Keratinocyte (primary cell): ENCODE results near the gene FANCC. TPM values are rescaled to one million over a fixed set of nuclear protein-coding genes. Genes with fewer than 3 reads are reported as not detected.

Source experiments
- DNase-seq: peaks from one replicate; pipeline ENCODE4 v3.0.0-alpha.2; 2011; ENCODE audit warnings: low read depth, missing footprints, low spot score
- FAIRE-seq: peaks from 2 replicates; lab custom pipeline; 2011; peaks lifted over from hg19 to GRCh38; lab: Jason Lieb, UNC
- H2AFZ ChIP-seq: 2 replicates; pipeline ENCODE4 v1.6.0; 2012; ENCODE audit warnings: low read length, control low read depth, inconsistent platforms; ENCODE audit not compliant: control insufficient read depth
- H3K27ac ChIP-seq: 2 replicates; pipeline ENCODE4 v1.5.1; 2011; ENCODE audit warnings: low read length; ENCODE audit not compliant: control insufficient read depth, insufficient read depth
- H3K27me3 ChIP-seq: 3 replicates; pipeline ENCODE4 v1.6.0; 2011; ENCODE audit warnings: low read length; ENCODE audit not compliant: control insufficient read depth, insufficient read depth; ENCODE audit errors: extremely low read depth
- H3K36me3 ChIP-seq, 2 experiments: 2 replicates in 1 of 2; 3 replicates in 1 of 2; pipeline ENCODE4 v1.5.1; 2011; ENCODE audit warnings: low read length in 2 of 2, mild to moderate bottlenecking in 1 of 2; ENCODE audit not compliant: control insufficient read depth in 2 of 2, insufficient read depth in 2 of 2; ENCODE audit errors: extremely low read depth in 1 of 2
- H3K4me1 ChIP-seq: 3 replicates; pipeline ENCODE4 v1.5.1; 2011; ENCODE audit warnings: low read length; ENCODE audit not compliant: control insufficient read depth, insufficient read depth; ENCODE audit errors: extremely low read depth
- H3K4me2 ChIP-seq: 3 replicates; pipeline ENCODE4 v1.6.0; 2011; ENCODE audit warnings: low read depth, low read length; ENCODE audit not compliant: control insufficient read depth, insufficient read depth; ENCODE audit errors: extremely low read depth
- H3K4me3 ChIP-seq, 3 experiments: fragments of 200-600 bp in 1 of 3; sonication (generic) in 1 of 3; 2 replicates in 2 of 3; 3 replicates in 1 of 3; pipeline ENCODE4 v1.5.1; 2011 to 2016; ENCODE audit warnings: low read length in 3 of 3, mild to moderate bottlenecking in 3 of 3, control low read depth in 2 of 3, inconsistent platforms in 1 of 3, low read depth in 1 of 3, mixed read lengths in 1 of 3, mixed run types in 1 of 3, moderate library complexity in 1 of 3; ENCODE audit not compliant: control insufficient read depth in 2 of 3, insufficient read depth in 2 of 3; ENCODE audit errors: extremely low read depth in 1 of 3
- H3K79me2 ChIP-seq: 2 replicates; pipeline ENCODE4 v1.6.0; 2012; ENCODE audit warnings: low read length; ENCODE audit not compliant: control insufficient read depth, insufficient read depth
- H3K9ac ChIP-seq: 3 replicates; pipeline ENCODE4 v1.6.0; 2011; ENCODE audit warnings: low read length; ENCODE audit not compliant: control insufficient read depth, insufficient read depth; ENCODE audit errors: extremely low read depth
- H3K9me1 ChIP-seq: 3 replicates; pipeline ENCODE4 v1.6.0; 2011; ENCODE audit warnings: low read length; ENCODE audit not compliant: control insufficient read depth, insufficient read depth; ENCODE audit errors: extremely low read depth
- H3K9me3 ChIP-seq: 2 replicates; pipeline ENCODE4 v1.5.1; 2012; ENCODE audit warnings: low read depth, low read length; ENCODE audit not compliant: control insufficient read depth
- H4K20me1 ChIP-seq: 3 replicates; pipeline ENCODE4 v1.6.0; 2011; ENCODE audit warnings: low read length; ENCODE audit not compliant: control insufficient read depth, insufficient read depth; ENCODE audit errors: extremely low read depth
- EZH2 ChIP-seq: IDR thresholded peaks from one replicate; pipeline ENCODE4 v1.6.1; 2012; ENCODE audit warnings: inconsistent platforms, mild to moderate bottlenecking, low read length, moderate library complexity
- dilution Hi-C: fragments of 300-500 bp; cut with MboI; formaldehyde crosslinking; loops from one replicate; pipeline ENCODE4 v1.7.0; 2020; ENCODE audit warnings: low sequenced_read_pairs; ENCODE audit not compliant: extremely low pct_ligation_motif_present
- polyA plus RNA-seq, 5 experiments: library from polyadenylated mRNA; depleted of rRNA in 3 of 5; stranded (reverse) in 3 of 5; stranded (forward) in 1 of 5; unstranded in 1 of 5; fragments of >200 nt; gene quantifications; 1 replicate in 1 of 5; 2 replicates in 3 of 5; 3 replicates in 1 of 5; pipeline versions ENCODE4 v1.2.1 to v1.2.3, GENCODE V29; 2011 to 2012; ENCODE audit warnings: missing spikeins in 2 of 5, low read depth in 1 of 5, low replicate concordance in 1 of 5
- TF ChIP-seq, protein P1 (sequence below), 3 experiments: IDR thresholded peaks in 1 of 3; conservative IDR thresholded peaks in 1 of 3; optimal IDR thresholded peaks in 1 of 3; 2 replicates in 2 of 3; 3 replicates in 1 of 3; pipeline versions ENCODE3 to v1.5.1; 2011; ENCODE audit warnings: low read length in 3 of 3, mild to moderate bottlenecking in 3 of 3, moderate library complexity in 2 of 3, control low read depth in 1 of 3, inconsistent platforms in 1 of 3; ENCODE audit not compliant: insufficient read depth in 2 of 3; ENCODE audit errors: extremely low read depth in 1 of 3

The FANCC gene
- polyA plus RNA-seq, 1 donor (not counting 4 experiments of a cell fraction or from before 2014, with no cell fraction given) = 8.3 TPM

GRCh38 chr9:95120781-95121370 lies 196.6 kb downstream of the FANCC start:
- Histone ChIP-seq H3K4me1 (peaks cover 21% of the 10 kb centered on the region), H3K36me3 (no peaks in the 10 kb centered on the region), H3K9me1 (no peaks in the 10 kb centered on the region), H2AFZ (no peak overlapping the region), H3K9me3 (no peaks in the 10 kb centered on the region), H3K27ac (no peak overlapping the region), H3K27me3 (no peaks in the 10 kb centered on the region), H3K9ac (no peak overlapping the region), H4K20me1 (no peaks in the 10 kb centered on the region), H3K4me2 (no peak overlapping the region), H3K79me2 (no peaks in the 10 kb centered on the region), H3K4me3 (no peak overlapping the region)
- dilution Hi-C loops = no loop called here
- TF ChIP-seq EZH2 = no peak
- TF ChIP-seq, protein P1, sequence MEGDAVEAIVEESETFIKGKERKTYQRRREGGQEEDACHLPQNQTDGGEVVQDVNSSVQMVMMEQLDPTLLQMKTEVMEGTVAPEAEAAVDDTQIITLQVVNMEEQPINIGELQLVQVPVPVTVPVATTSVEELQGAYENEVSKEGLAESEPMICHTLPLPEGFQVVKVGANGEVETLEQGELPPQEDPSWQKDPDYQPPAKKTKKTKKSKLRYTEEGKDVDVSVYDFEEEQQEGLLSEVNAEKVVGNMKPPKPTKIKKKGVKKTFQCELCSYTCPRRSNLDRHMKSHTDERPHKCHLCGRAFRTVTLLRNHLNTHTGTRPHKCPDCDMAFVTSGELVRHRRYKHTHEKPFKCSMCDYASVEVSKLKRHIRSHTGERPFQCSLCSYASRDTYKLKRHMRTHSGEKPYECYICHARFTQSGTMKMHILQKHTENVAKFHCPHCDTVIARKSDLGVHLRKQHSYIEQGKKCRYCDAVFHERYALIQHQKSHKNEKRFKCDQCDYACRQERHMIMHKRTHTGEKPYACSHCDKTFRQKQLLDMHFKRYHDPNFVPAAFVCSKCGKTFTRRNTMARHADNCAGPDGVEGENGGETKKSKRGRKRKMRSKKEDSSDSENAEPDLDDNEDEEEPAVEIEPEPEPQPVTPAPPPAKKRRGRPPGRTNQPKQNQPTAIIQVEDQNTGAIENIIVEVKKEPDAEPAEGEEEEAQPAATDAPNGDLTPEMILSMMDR (optimal IDR thresholded peaks at IDR 0.05 in 1 of 3, IDR thresholded peaks at IDR 0.05 in 1 of 3, conservative IDR thresholded peaks at IDR 0.05 in 1 of 3; ENCODE audit: extremely low read depth in 1 of 3, insufficient read depth in 2 of 3, low read length in 3 of 3) = no peak
- FAIRE-seq (no peak), DNase-seq (no peak)

GRCh38 chr9:95118596-95118995 lies 198.9 kb downstream of the FANCC start:
- Histone ChIP-seq H3K9ac (no peak overlapping the region), H3K27ac (no peak overlapping the region), H3K9me3 (no peaks in the 10 kb centered on the region), H3K36me3 (no peaks in the 10 kb centered on the region), H3K4me1 (peaks cover 8% of the 10 kb centered on the region), H3K4me2 (no peak overlapping the region), H3K4me3 (no peak overlapping the region), H4K20me1 (no peaks in the 10 kb centered on the region), H2AFZ (no peak overlapping the region), H3K79me2 (no peaks in the 10 kb centered on the region), H3K27me3 (no peaks in the 10 kb centered on the region), H3K9me1 (no peaks in the 10 kb centered on the region)
- dilution Hi-C loops = no loop called here
- TF ChIP-seq, protein P1 (optimal IDR thresholded peaks at IDR 0.05 in 1 of 3, IDR thresholded peaks at IDR 0.05 in 1 of 3, conservative IDR thresholded peaks at IDR 0.05 in 1 of 3; ENCODE audit: extremely low read depth in 1 of 3, insufficient read depth in 2 of 3, low read length in 3 of 3) = no peak
- TF ChIP-seq EZH2 = no peak
- DNase-seq (no peak), FAIRE-seq (no peak)
